OCI-LY7 (cell line): ENCODE data around the gene SHISA4. TPM values are rescaled to one million over a fixed set of nuclear protein-coding genes. Genes with fewer than 3 reads are reported as not detected.

Experiments used
- BruUV-seq: library from RNA; stranded (reverse); fragments of 400-500 nt; replicated peaks from 2 replicates; lab custom pipeline; 2021; lab: Mats Ljungman, UMichigan
- CTCF ChIA-PET: fragments of 300-600 bp; sonication (Branson Sonifier 250); formaldehyde crosslinking; loops from one replicate; lab custom pipeline; 2022; ENCODE audit warnings: antibody characterized with exemption; ENCODE audit not compliant: unreplicated experiment; lab: Charles Lee
- POLR2A ChIA-PET: fragments of 300-600 bp; sonication (Branson Sonifier 250); formaldehyde crosslinking; loops from one replicate; lab custom pipeline; 2022; ENCODE audit warnings: antibody characterized with exemption; lab: Charles Lee
- DNase-seq: peaks from one replicate; pipeline ENCODE4 v3.0.0-alpha.2; 2015; ENCODE audit warnings: low spot score
- H2AFZ ChIP-seq: fragments of 200-600 bp; sonication (generic), shearing (Covaris generic); 2 replicates; pipeline ENCODE4 v1.6.1; 2014; ENCODE audit warnings: mild to moderate bottlenecking, antibody characterized with exemption, low read length, moderate library complexity
- H3K27ac ChIP-seq: fragments of 200-600 bp; sonication (generic); 2 replicates; pipeline ENCODE4 v1.5.1; 2014; ENCODE audit warnings: mixed run types, low read depth, mild to moderate bottlenecking, moderate library complexity, low read length, inconsistent platforms; ENCODE audit not compliant: poor library complexity, severe bottlenecking
- H3K36me3 ChIP-seq: fragments of 200-600 bp; sonication (generic); 2 replicates; pipeline ENCODE4 v1.6.1; 2014; ENCODE audit warnings: mild to moderate bottlenecking, antibody characterized with exemption, low read length, moderate library complexity, mixed read lengths; ENCODE audit not compliant: insufficient read depth
- H3K4me1 ChIP-seq: fragments of 200-600 bp; sonication (generic); 2 replicates; pipeline ENCODE4 v1.5.1; 2014; ENCODE audit warnings: mild to moderate bottlenecking, low read length; ENCODE audit not compliant: insufficient read depth, poor library complexity, severe bottlenecking
- H3K4me2 ChIP-seq: fragments of 200-600 bp; sonication (generic); 2 replicates; pipeline ENCODE4 v1.6.1; 2014; ENCODE audit warnings: mild to moderate bottlenecking, low read length
- H3K4me3 ChIP-seq: fragments of 200-600 bp; sonication (generic); 2 replicates; pipeline ENCODE4 v1.5.1; 2014; ENCODE audit warnings: mild to moderate bottlenecking, low read depth, low read length; ENCODE audit not compliant: poor library complexity, severe bottlenecking
- H3K79me2 ChIP-seq: fragments of 200-600 bp; sonication (generic); 2 replicates; pipeline ENCODE4 v1.6.1; 2016; ENCODE audit warnings: low read depth, mild to moderate bottlenecking, low read length, moderate library complexity, mixed read lengths; ENCODE audit not compliant: insufficient read depth
- H3K9me2 ChIP-seq: fragments of 200-600 bp; sonication (generic); 2 replicates; pipeline ENCODE4 v1.6.1; 2016; ENCODE audit warnings: mild to moderate bottlenecking, low read length, mixed read lengths; ENCODE audit not compliant: insufficient read depth
- H3K9me3 ChIP-seq: fragments of 200-600 bp; sonication (generic); 2 replicates; pipeline ENCODE4 v1.6.1; 2014; ENCODE audit warnings: mild to moderate bottlenecking, mixed run types, low read length, mixed read lengths
- H4K20me1 ChIP-seq: fragments of 200-600 bp; sonication (generic); 2 replicates; pipeline ENCODE4 v1.6.1; 2014; ENCODE audit warnings: mild to moderate bottlenecking, antibody characterized with exemption, low read length, moderate library complexity, mixed read lengths; ENCODE audit not compliant: insufficient read depth
- CTCF ChIP-seq: fragments of 200-600 bp; sonication (generic); conservative IDR thresholded peaks from 2 replicates; pipeline ENCODE4 v1.5.1; 2014; ENCODE audit warnings: mild to moderate bottlenecking, antibody characterized with exemption, low read length, moderate library complexity, mixed read lengths
- EZH2phosphoT487 ChIP-seq: fragments of 200-600 bp; sonication (generic); IDR thresholded peaks from 2 replicates; pipeline ENCODE4 v1.6.1; 2018; ENCODE audit warnings: low read depth, borderline replicate concordance, mild to moderate bottlenecking, mixed run types, antibody characterized with exemption, low read length, moderate library complexity, mixed read lengths
- intact Hi-C: fragments of 100-400 bp; cut with micrococcal nuclease; formaldehyde crosslinking; loops from one replicate; pipeline ENCODE4 v1.10.0; 2022; ENCODE audit not compliant: unreplicated experiment
- total RNA-seq, 2 experiments: library from RNA; depleted of rRNA in 1 of 2; stranded (reverse); fragments of >200 nt in 1 of 2; shearing (Covaris generic) in 1 of 2; gene quantifications; 2 replicates each; pipeline ENCODE4 v1.2.3, GENCODE V29; 2014 to 2022

Gene SHISA4
- total RNA-seq, 2 experiments from 2014 or later = not detected

DNA sequence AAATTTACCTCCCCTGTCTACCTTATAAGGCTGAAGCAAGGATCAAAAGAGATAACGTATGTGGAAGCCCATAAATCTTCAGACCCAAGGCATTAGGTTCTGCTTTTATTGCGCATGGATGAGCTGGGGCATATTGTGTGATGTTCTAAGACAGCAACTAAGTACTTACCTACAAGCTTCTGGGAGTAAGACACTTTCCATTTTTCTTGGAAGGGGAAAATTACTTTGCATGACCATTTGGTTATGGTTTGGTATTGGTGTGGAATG, 36.5 kb downstream of the SHISA4 start:
- peaks cover 3% of the 10 kb centered on the region for H3K4me1 ChIP-seq
- no peak overlapping the region for H3K27ac ChIP-seq
- H2AFZ ChIP-seq = no peak overlapping the region
- H4K20me1 ChIP-seq = no peaks in the 10 kb centered on the region
- intact Hi-C loops = no loop called here
- TF ChIP-seq EZH2phosphoT487 (no peak), CTCF (no peak)
- no peak overlapping the region for H3K4me2 ChIP-seq
- ChIA-PET POLR2A (interaction anchor here (0.7 kb wide), 1 partner anchor 602 kb away, joined by 3 read pairs; no protein-coding TSS in a partner anchor), CTCF (no interaction called here)
- H3K79me2 ChIP-seq = no peaks in the 10 kb centered on the region
- H3K9me2 ChIP-seq = no peaks in the 10 kb centered on the region
- H3K9me3 ChIP-seq = no peaks in the 10 kb centered on the region
- no peak for DNase-seq
- no peaks in the 10 kb centered on the region for H3K36me3 ChIP-seq
- no TSS peak for BruUV-seq
- H3K4me3 ChIP-seq = no peak overlapping the region

- H3K4me3 ChIP-seq = no peak overlapping the region
- no peaks in the 10 kb centered on the region for H3K79me2 ChIP-seq
- H4K20me1 ChIP-seq = no peaks in the 10 kb centered on the region
- H3K4me1 ChIP-seq = peaks cover 3% of the 10 kb centered on the region
- no peak overlapping the region for H3K27ac ChIP-seq
- H3K4me2 ChIP-seq = no peak overlapping the region
- H3K9me3 ChIP-seq = no peaks in the 10 kb centered on the region
- no peak overlapping the region for H2AFZ ChIP-seq
- intact Hi-C loops = no loop called here
- ChIA-PET CTCF (no interaction called here), POLR2A (no interaction called here)
- no peaks in the 10 kb centered on the region for H3K36me3 ChIP-seq
- no peaks in the 10 kb centered on the region for H3K9me2 ChIP-seq
- no TSS peak for BruUV-seq
- TF ChIP-seq EZH2phosphoT487 (no peak), CTCF (no peak)
- no peak for DNase-seq
Observed at GRCh38 chr1:201925981-201926645, 37.4 kb downstream of the SHISA4 start.

GRCh38 chr1:201928266-201928665, 39.6 kb downstream of the SHISA4 start:
- Histone ChIP-seq H3K27ac (no peak overlapping the region), H3K36me3 (no peaks in the 10 kb centered on the region), H4K20me1 (no peaks in the 10 kb centered on the region), H3K4me3 (no peak overlapping the region), H3K4me1 (no peaks in the 10 kb centered on the region), H3K9me3 (no peaks in the 10 kb centered on the region), H3K9me2 (no peaks in the 10 kb centered on the region), H3K4me2 (no peak overlapping the region), H3K79me2 (no peaks in the 10 kb centered on the region), H2AFZ (no peak overlapping the region)
- ChIA-PET CTCF (no interaction called here), POLR2A (interaction anchor here (0.9 kb wide), 2 partner anchors 9 to 406 kb away, joined by 4 to 6 read pairs; no protein-coding TSS in a partner anchor)
- DNase-seq = no peak
- intact Hi-C loops = no loop called here
- no TSS peak for BruUV-seq
- TF ChIP-seq CTCF (no peak), EZH2phosphoT487 (no peak)
